Right renal pelvis (tissue), 4 donors: ENCODE measurements around the gene CGB3. TPM values are rescaled to one million over a fixed set of nuclear protein-coding genes. Genes with fewer than 3 reads are reported as not detected.

Source experiments
- DNase-seq, 4 donors: peaks; one replicate each; pipeline ENCODE4 v3.0.0-alpha.2; 2013; ENCODE audit warnings: low read depth in 4 of 4, low spot score in 3 of 4, missing footprints in 1 of 4
- polyA plus RNA-seq, 4 donors: library from polyadenylated mRNA; unstranded; fragments of 120-200 nt; gene quantifications; one replicate each; pipeline ENCODE4 v1.2.1, GENCODE V29; 2013; ENCODE audit not compliant: insufficient read length in 4 of 4

The CGB3 gene
- polyA plus RNA-seq, 4 donors = not detected

DNA sequence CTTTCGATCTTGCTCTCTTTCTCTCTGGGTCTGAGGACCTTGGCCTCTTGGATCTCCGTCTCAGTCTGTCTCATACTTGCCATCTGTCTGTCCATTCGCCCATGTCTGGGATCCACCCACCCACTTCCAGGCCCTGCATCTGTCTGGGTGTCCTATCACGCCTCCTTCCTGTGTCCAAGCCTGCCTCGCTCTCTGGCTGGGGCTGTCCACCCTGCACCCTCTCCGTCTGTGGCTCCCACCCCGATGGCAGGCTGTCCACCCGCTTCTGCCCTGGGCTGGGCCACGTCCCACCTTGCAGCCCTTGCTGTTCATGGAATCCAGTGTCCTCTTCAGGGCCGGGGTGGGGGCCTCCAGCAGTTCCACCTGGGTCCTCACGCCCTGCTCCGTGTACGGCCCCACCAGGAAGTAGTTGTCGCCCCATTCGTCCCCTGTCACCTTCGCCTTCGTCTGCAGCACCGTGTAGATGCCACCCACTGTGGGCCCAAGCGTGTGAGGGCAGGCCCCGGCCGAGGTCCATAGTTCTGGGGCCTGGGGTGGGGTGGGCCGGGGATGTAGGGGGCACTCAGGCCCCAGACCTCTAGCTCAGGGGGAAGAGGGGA lies 33.0 kb downstream of the CGB3 start:
- DNase-seq = no peak

DNA sequence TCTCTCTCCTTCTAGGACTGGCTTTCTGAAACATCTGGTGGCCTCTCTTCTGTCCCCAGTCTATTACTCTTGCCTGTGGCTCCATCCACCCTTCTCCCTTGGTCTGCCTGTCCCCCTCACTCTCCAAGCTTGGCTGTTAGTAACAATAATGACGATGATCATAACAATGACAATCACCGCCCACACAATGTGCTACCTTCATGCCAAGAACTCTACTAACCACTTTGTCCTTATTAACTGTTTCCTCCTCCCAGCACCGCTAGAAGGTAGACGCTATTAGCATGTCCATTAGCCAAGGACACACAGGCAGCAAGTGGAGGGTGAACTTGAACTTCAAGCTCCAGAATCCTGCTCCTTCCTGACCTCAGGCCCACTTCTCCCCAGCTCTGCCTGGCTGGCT lies 33.7 kb downstream of the CGB3 start:
- no peak for DNase-seq

DNA sequence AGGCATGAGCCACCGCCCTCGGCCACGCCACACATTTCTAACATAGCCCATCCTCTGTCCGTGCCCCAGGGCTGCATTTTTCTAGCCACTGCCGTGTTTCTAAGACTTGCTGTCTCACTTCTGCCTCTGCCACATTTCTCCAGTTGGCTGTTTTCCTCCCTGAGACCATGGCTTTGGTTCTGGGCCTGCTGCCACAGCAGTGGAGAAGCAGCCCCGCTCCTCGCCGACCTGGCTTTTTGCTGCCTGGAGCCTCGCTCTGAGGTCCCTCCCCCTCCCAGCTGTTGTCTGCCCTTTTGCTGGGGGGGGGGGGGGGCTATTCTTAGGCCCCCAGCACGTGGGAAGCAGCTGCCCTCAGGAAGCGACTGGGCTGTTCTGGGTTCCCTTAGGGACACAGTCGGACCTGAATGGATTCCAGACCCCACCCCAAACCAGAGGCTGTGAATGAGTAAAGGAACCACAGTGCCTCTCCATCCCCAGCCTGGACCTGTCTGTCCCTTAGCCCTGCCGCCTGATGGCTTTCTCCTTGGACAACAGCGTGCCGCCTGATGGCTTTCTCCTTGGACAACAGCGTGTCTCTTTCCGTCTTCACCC lies 34.3 kb downstream of the CGB3 start:
- DNase-seq = no peak

DNA sequence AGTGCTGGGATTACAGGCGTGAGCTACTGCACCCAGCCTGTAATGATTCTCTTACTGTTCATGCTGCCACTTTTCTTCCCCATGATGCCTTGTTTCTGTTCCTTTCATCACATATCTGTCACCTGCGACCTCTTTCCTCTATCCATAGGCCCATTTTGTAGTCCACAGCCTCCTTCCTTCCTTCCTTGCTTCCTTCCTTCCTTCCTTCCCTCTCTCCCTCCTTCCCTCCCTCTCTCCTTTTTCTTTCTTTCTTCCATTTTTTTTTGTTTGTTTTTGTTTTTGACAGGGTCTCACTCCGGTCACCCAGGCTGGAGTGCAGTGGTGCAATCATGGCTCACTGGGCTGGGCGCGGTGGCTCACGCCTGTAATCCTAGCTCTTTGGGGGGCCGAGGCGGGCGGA lies 35.3 kb downstream of the CGB3 start:
- no peak for DNase-seq

DNA sequence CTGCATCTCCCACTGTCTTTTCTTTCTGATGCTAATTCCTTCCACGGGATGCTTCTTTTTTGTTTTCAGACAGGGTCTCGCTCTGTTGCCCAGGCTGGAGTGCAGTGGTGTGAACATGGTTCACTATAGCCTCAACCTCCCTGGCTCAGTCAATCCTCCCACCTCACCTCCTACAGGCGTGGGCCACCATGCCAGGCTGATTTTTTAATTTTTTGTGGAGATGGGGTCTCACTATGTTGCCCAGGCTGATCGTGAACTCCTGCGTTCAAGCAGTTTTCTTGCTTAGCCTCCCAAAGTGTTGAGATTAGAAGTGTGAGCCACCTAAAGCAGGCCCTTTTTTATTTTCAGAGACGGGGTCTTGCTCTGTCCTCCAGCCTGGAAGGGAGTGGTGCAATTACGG lies 35.8 kb downstream of the CGB3 start:
- no peak for DNase-seq

DNA sequence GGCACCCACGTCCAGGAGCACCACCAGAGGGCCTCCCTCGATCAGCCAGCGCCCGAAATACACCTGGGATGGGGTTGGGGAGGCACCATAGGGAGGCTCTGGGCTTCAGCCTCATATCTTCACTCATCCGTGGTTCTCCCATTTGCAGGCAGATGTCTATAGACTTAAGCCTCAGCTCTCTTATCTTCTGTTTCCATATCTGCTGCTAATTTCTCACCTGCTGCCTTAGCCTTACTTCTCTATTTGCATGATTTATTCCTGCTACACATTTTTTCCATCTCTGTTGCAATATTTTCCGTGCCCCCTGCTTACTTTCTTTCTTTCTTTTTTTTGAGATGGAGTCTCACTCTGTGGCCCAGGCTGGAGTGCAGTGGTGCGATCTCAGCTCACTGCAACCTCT lies 36.8 kb downstream of the CGB3 start:
- no peak for DNase-seq

DNA sequence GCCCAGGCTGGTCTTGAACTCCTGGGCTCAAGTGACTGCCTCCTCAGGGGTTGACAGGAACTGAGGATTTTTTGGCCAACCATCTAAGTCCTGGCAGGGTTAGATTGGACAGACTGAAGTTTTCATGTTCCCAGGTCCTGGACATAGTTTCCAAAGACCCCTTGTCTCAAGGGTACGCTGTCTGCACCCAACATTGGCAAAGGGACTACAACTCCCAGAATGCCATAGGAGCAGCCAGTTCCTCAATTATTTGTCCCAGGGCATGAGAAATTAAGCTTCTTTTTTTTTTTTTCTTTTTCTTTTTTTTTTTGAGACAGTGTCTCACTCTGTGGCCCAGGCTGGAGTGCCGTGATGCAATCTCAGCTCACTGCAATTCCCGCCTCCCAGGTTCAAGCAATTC lies 37.9 kb downstream of the CGB3 start:
- no peak for DNase-seq

DNA sequence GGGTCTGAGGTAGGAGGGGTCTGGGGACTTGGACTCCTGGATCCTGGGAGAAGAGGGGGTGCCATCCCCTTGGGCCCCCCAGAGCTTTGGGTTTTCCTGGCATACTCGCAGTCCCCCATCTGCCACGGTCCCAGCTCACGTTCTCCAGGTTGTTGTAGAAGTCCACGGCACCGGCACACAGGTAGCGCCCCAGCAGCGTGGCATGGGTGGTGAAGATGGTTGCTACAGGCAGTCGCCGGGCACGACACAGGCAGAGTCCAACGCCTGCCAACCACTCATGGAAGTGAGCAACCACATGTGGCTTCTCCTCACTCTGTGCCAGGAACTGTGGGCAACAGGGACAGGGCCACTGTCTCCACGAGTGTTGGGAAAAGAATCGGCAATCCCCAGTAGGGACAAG lies 38.4 kb downstream of the CGB3 start:
- DNase-seq = no peak

DNA sequence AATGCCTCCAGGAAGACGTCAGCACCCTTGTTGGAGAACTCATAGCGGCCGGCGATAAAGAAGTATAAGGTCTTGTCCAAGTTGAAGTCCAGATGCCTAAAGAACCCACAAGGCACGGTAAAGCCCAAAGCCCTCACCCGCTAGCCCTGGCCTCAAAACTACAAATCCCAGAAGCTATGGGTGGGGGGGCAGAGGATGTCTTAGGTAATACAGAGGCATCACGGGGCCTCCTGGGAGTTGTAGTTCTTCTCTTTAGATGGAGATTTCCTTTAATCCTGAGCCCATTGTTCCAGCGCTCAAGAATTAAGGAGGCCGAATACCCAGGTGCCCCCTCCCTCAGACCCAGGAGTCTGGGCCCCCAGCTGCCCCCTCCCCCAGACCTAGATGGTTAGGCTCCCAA lies 41.9 kb downstream of the CGB3 start:
- DNase-seq = no peak

DNA sequence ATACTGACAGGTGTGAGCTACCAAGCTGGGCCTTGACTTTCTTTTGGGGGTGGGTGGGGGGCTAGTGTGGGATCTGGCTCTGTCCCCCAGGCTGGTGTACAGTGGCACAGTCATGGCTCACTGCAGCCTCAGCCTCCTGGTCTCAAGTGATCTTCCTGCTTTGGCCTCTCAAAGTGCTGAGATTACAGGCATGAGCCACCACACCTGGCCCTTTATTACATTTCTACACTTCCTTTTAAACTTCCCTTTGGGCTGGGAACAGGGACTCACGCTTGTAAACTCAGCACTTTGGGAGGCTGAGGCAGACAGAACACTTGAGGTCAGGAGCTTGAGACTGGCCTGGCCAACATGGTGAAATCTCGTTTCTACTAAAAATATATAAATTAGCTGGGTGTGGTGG lies 47.1 kb downstream of the CGB3 start:
- no peak for DNase-seq

DNA sequence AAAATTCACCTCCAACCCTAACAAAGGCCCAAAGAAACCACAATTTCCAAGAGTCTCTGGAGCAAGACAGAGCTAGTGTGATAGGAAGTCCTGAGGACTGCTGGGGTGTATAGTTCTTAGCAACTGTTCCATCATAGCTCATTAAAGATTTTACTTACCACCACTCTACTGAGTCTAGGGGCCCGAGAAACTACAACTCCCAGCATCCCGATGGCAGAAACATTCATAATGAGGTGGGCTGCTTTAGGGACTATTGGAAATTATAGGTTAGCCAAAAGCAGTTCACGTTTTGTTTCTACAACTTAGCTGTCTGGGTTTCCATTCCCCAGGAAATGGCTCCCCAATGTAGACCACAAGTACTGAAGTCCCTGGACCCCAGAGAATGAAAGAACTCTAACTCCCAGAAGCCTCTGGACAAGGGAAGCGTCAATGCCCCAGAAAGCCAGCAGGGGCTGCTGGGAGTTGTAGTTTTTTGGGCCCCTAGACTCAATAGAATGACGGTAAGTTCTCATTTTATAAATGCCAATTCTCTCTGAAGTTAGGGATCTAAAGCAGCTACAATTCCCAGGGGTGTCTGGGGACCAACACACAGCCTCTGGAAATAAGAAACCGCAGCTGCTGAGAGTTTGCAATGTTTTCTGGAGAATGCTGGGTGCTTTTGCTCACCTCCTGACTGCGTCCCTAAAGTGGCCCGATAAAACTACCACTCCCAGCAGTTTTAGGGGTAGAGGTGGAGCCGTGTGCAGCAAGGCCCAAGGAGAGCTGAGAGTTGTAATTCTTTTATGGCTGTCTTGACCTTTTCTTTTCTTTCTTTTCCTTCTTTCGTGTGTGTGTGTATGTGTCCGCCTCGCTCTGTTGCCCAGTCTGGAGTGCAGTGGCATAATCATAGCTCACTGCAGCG lies 47.9 kb downstream of the CGB3 start:
- DNase-seq = no peak

Other genes with a start within 250 kb of the CGB3 start
- gene BCAT2, start 213.3 kb downstream of the CGB3 start, polyA plus RNA-seq = 10 to 100 TPM; 34.5 to 46.3 (median 38.8) TPM
- 10 to 100 TPM; 25.9 to 44.8 (median 33.1) TPM for gene HSD17B14, start 187.8 kb downstream of the CGB3 start, polyA plus RNA-seq
- gene PLEKHA4, start 155.7 kb downstream of the CGB3 start, polyA plus RNA-seq = 10 to 100 TPM; 20.4 to 28.7 (median 21.8) TPM
- 10 to 100 TPM; 35.7 to 41.1 (median 36.2) TPM for gene PPP1R15A, start 151.9 kb downstream of the CGB3 start, polyA plus RNA-seq
- 1 to 10 TPM in 1 of 4 donors, under 1 TPM in 3; 0.64 to 1.2 (median 0.85) TPM for gene TULP2, start 125.6 kb downstream of the CGB3 start, polyA plus RNA-seq
- 100 to 1,000 TPM; 273 to 369 (median 280) TPM for gene NUCB1, start 124.0 kb downstream of the CGB3 start, polyA plus RNA-seq
- 10 to 100 TPM in 1 of 4 donors, 1 to 10 TPM in 3; 4.9 to 11.6 (median 6.8) TPM for gene DHDH, start 90.6 kb downstream of the CGB3 start, polyA plus RNA-seq
- gene BAX, start 69.5 kb downstream of the CGB3 start, polyA plus RNA-seq = 10 to 100 TPM; 72.5 to 91.2 (median 79.4) TPM
- 1,000 to 10,000 TPM; 2,163 to 3,232 (median 2,621) TPM for gene FTL, start 59.0 kb downstream of the CGB3 start, polyA plus RNA-seq
- 10 to 100 TPM; 40.5 to 47.3 (median 41.6) TPM for gene GYS1, start 31.0 kb downstream of the CGB3 start, polyA plus RNA-seq
- 100 to 1,000 TPM in 1 of 4 donors, 10 to 100 TPM in 3; 77.1 to 105 (median 82.6) TPM for gene RUVBL2, start 30.4 kb downstream of the CGB3 start, polyA plus RNA-seq
- under 1 TPM in 1 of 4 donors, not detected in 3; 0.26 TPM for gene LHB, start 7.2 kb downstream of the CGB3 start, polyA plus RNA-seq
- under 1 TPM in 1 of 4 donors, not detected in 3; 0.10 TPM for gene CGB2, start 7.6 kb upstream of the CGB3 start, polyA plus RNA-seq
- not detected for gene CGB1, start 12.6 kb upstream of the CGB3 start, polyA plus RNA-seq
- gene CGB5, start 19.5 kb upstream of the CGB3 start, polyA plus RNA-seq = under 1 TPM in 2 of 4 donors, not detected in 2; 0.13 to 0.29 TPM
- under 1 TPM in 2 of 4 donors, not detected in 2; 0.12 to 0.51 TPM for gene CGB8, start 24.8 kb upstream of the CGB3 start, polyA plus RNA-seq
- gene CGB7, start 33.4 kb upstream of the CGB3 start, polyA plus RNA-seq = 1 to 10 TPM in 2 of 4 donors, under 1 TPM in 2; 0.79 to 1.9 (median 1.3) TPM
- 1 to 10 TPM; 3.0 to 4.6 (median 3.7) TPM for gene NTF4, start 40.5 kb upstream of the CGB3 start, polyA plus RNA-seq
- gene KCNA7, start 48.4 kb upstream of the CGB3 start, polyA plus RNA-seq = under 1 TPM in 3 of 4 donors, not detected in 1; 0.03 to 0.07 (median 0.06) TPM
- 100 to 1,000 TPM; 317 to 333 (median 329) TPM for gene SNRNP70, start 61.1 kb upstream of the CGB3 start, polyA plus RNA-seq
- 1 to 10 TPM; 7.7 to 8.9 (median 8.2) TPM for gene LIN7B, start 90.0 kb upstream of the CGB3 start, polyA plus RNA-seq
- 1 to 10 TPM in 1 of 4 donors, under 1 TPM in 3; 0.59 to 1.2 (median 0.86) TPM for gene C19orf73, start 94.8 kb upstream of the CGB3 start, polyA plus RNA-seq
- 1 to 10 TPM; 5.5 to 9.4 (median 6.0) TPM for gene PPFIA3, start 95.2 kb upstream of the CGB3 start, polyA plus RNA-seq
- gene HRC, start 131.1 kb upstream of the CGB3 start, polyA plus RNA-seq = 10 to 100 TPM; 27.0 to 30.6 (median 29.7) TPM
- 10 to 100 TPM; 26.6 to 38.0 (median 31.0) TPM for gene TRPM4, start 133.5 kb upstream of the CGB3 start, polyA plus RNA-seq